HEK293 (cell line): ENCODE data around the gene TTYH2.

ENCODE experiments used
- ZBTB20 ChIP-seq: fragments of 450-650 bp; formaldehyde crosslinking; IDR thresholded peaks from 2 replicates; pipeline ENCODE4 v1.5.1; 2016; ENCODE audit warnings: missing biosample characterization, missing genetic modification characterization
- ZNF37A ChIP-seq: fragments of 450-650 bp; IDR thresholded peaks from 2 replicates; pipeline ENCODE4 v1.5.1; 2018; ENCODE audit warnings: missing biosample characterization, missing genetic modification characterization
- ZNF585B ChIP-seq: fragments of 450-650 bp; formaldehyde crosslinking; IDR thresholded peaks from 2 replicates; pipeline ENCODE4 v1.5.1; 2016; ENCODE audit warnings: missing biosample characterization, missing genetic modification characterization
- TF ChIP-seq, protein P1 (sequence below): fragments of 450-650 bp; formaldehyde crosslinking; IDR thresholded peaks from 2 replicates; pipeline ENCODE4 v1.5.1; 2016; ENCODE audit warnings: missing biosample characterization, missing genetic modification characterization

GRCh38 chr17:74276541-74277009 is 63.2 kb downstream of the TTYH2 start:
- TF ChIP-seq ZNF37A (tag by site-specific recombination) (no peak), ZBTB20 (no peak), ZNF585B (tag by site-specific recombination) (no peak)
- TF ChIP-seq, protein P1, sequence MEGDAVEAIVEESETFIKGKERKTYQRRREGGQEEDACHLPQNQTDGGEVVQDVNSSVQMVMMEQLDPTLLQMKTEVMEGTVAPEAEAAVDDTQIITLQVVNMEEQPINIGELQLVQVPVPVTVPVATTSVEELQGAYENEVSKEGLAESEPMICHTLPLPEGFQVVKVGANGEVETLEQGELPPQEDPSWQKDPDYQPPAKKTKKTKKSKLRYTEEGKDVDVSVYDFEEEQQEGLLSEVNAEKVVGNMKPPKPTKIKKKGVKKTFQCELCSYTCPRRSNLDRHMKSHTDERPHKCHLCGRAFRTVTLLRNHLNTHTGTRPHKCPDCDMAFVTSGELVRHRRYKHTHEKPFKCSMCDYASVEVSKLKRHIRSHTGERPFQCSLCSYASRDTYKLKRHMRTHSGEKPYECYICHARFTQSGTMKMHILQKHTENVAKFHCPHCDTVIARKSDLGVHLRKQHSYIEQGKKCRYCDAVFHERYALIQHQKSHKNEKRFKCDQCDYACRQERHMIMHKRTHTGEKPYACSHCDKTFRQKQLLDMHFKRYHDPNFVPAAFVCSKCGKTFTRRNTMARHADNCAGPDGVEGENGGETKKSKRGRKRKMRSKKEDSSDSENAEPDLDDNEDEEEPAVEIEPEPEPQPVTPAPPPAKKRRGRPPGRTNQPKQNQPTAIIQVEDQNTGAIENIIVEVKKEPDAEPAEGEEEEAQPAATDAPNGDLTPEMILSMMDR: no peak
